ENCODE data around the gene CLRN1.

The CLRN1 gene

DNA sequence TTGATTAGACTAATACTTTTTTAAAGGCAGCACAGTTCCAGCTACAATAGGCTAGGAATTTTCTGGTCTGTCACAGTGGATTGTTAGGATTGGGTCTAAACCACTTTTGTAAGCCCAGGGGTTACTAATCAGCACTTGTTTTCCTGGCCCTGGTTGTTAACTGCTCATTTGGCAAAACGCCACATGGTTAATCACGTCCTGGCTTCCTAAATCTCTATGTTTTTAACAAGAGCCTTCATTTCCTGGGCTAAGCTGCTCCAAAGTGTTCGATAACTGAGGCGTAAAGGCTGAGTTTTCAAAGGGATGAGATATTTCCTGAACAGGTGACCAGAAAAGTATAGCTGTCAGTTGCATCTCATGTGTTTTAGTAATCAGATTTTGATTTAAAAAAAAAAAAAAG lies 38.9 kb upstream of the CLRN1 start:
- DNase-seq (ENCODE audit: low read depth) = peak; percentile 92
- TF ChIP-seq, protein P1, sequence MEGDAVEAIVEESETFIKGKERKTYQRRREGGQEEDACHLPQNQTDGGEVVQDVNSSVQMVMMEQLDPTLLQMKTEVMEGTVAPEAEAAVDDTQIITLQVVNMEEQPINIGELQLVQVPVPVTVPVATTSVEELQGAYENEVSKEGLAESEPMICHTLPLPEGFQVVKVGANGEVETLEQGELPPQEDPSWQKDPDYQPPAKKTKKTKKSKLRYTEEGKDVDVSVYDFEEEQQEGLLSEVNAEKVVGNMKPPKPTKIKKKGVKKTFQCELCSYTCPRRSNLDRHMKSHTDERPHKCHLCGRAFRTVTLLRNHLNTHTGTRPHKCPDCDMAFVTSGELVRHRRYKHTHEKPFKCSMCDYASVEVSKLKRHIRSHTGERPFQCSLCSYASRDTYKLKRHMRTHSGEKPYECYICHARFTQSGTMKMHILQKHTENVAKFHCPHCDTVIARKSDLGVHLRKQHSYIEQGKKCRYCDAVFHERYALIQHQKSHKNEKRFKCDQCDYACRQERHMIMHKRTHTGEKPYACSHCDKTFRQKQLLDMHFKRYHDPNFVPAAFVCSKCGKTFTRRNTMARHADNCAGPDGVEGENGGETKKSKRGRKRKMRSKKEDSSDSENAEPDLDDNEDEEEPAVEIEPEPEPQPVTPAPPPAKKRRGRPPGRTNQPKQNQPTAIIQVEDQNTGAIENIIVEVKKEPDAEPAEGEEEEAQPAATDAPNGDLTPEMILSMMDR (IDR thresholded peaks at IDR 0.05; ENCODE audit: insufficient read depth, low read depth, low read length, missing control alignments) = no peak
- no peak overlapping the region for H3K4me3 ChIP-seq (ENCODE audit: low read length)

DNA sequence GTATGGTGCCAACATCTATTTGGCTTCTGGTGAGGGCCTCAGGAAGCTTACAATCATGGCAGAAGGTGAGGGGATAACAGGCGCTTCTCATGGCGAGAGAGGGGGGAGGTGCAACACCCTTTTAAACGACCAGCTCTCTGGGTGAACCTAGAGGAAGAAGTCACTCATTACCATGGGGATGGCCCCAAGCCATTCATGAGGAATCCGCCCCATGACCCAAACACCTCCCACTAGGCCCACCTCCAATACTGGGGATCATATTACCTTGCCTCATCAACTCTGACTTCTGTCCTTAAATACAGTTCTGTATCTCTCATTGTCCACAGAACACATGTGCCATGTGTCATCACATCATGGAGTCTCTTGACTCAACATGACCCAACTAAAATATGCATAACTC lies 37.5 kb upstream of the CLRN1 start:
- peak; percentile 9 for DNase-seq (ENCODE audit: low read depth)
- no peak overlapping the region for H3K4me3 ChIP-seq (ENCODE audit: low read length)
- TF ChIP-seq, protein P1 (IDR thresholded peaks at IDR 0.05; ENCODE audit: insufficient read depth, low read depth, low read length, missing control alignments) = no peak

DNA sequence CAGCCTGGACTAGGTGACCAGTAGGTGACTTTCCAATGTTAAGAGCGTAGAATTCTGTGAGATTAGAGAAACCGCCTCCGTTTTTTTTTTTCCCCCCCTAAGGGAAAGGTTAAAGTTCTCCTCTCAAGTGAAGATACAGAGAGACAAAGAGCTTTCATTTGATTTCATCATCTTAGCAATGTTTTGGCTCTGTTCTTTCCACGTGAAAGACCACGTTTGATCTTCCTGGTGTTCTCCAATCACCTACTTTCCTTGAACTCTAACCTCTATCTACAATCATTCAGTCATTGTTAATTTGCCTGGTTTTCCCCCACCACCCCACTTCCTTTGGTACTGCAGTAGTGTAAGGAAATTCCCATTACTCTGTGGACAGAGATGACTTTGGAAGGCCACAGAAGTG lies 36.9 kb upstream of the CLRN1 start:
- no peak overlapping the region for H3K4me3 ChIP-seq (ENCODE audit: low read length)
- TF ChIP-seq, protein P1 (IDR thresholded peaks at IDR 0.05; ENCODE audit: insufficient read depth, low read depth, low read length, missing control alignments) = no peak
- DNase-seq (ENCODE audit: low read depth) = no peak

DNA sequence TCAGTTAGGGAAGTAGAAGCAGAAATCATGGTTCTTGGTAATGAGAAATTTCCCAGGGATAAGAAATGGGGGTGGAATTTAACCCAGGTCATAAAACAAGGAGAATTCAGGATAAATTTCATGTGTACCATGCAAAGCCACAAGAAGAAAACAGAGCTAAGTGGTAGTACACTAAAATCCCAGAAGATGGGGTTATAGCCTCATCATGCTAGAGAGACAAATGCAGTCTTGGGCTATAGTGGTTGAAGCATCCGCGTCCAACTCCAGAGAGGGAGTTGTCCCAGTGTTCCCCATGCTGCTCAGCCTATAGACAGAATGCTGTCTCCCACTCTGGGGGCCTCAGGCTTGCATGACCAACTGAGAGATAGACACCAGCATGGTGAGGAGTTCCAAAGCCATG lies 36.2 kb upstream of the CLRN1 start:
- no peak overlapping the region for H3K4me3 ChIP-seq (ENCODE audit: low read length)
- DNase-seq (ENCODE audit: low read depth) = peak; percentile 41
- TF ChIP-seq, protein P1 (IDR thresholded peaks at IDR 0.05; ENCODE audit: insufficient read depth, low read depth, low read length, missing control alignments) = peak; percentile 31

DNA sequence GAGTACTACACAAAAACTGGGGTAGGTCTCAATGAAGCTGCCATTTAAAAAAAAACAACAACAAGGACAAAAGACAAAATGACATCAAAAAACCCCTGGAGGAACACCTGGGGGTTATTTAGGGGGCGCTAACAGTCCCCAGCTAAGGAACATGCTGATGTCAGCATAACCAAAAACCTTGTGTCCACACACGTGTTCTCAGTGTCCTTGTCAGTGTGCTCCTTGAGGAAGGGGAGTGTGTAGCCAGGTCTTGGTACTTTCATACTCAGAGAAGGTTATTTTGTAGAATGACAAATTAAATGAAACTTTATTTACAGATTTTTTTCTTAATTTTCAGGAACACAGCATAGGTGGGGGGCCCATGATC lies 31.2 kb upstream of the CLRN1 start:
- H3K4me3 ChIP-seq (ENCODE audit: low read length) = no peak overlapping the region
- TF ChIP-seq, protein P1 (IDR thresholded peaks at IDR 0.05; ENCODE audit: insufficient read depth, low read depth, low read length, missing control alignments) = no peak

DNA sequence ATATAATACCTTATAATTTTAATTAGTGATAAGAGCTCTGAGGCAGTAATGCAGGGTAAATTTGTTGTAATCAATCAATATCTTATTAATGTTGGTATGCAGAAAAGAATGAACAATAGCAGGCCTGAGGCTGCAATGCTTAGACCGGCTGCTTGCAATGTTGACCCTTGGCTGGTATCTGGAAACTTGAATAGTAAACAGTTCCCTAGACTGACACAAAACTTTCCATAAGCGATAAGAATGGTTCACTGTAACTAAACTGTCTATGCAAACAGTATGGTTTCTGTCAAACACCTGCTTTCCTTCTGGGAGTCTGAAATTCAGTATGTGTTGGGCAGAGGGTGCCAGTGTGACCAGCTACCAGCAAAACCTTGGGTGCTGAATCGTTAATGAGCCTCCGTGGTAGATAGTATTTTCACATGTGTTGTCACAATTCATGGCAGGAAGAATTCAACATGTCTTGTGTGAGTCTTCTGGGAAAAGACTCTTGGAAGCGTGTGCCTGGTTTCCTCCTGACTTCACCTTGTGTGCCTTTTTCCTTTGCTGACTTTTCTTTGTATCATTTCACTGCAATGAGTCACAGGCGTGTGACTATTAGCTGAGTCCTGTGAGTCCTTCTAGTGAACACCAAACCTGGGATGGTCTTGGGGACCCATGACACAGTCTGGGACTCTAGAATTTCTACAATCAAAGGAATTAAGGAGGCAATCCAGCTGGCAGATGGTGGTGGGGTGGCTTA lies 30.7 kb upstream of the CLRN1 start:
- TF ChIP-seq, protein P1 (IDR thresholded peaks at IDR 0.05; ENCODE audit: insufficient read depth, low read depth, low read length, missing control alignments) = no peak
- DNase-seq (ENCODE audit: low read depth) = peak; percentile 79
- no peak overlapping the region for H3K4me3 ChIP-seq (ENCODE audit: low read length)

More for the DNA sequence above, 31.2 kb upstream of the CLRN1 start:
- DNase-seq (ENCODE audit: low read depth) = no peak
